HL-60 (cell line): ENCODE data around the gene RYR2.

Experiments
- CTCF ChIP-seq: IDR thresholded peaks from one replicate; pipeline ENCODE4 v1.5.1; 2011; ENCODE audit warnings: low read length, control low read depth, inconsistent platforms; ENCODE audit not compliant: insufficient read depth
- GABPA ChIP-seq: IDR thresholded peaks from 2 replicates; pipeline ENCODE4 v1.6.1; 2012; ENCODE audit warnings: low read depth
- POLR2AphosphoS5 ChIP-seq: IDR thresholded peaks from 2 replicates; pipeline ENCODE4 v1.6.1; 2012; ENCODE audit warnings: low read depth
- REST ChIP-seq: IDR thresholded peaks from 2 replicates; pipeline ENCODE4 v1.6.1; 2012; ENCODE audit warnings: low read depth; ENCODE audit not compliant: insufficient replicate concordance

- TF ChIP-seq CTCF: no peak
- no peak for TF ChIP-seq POLR2AphosphoS5
- no peak for TF ChIP-seq REST
- TF ChIP-seq GABPA: no peak
These were observed 837.2 kb downstream of the RYR2 start for GRCh38 chr1:237879195-237879594.
